NB4 (cell line): ENCODE data around the gene CHST11.

Experiments
- MAX ChIP-seq: IDR thresholded peaks from 2 replicates; pipeline ENCODE4 v1.6.1; 2011; ENCODE audit warnings: low read depth, low read length
- POLR2A ChIP-seq: IDR thresholded peaks from 2 replicates; pipeline ENCODE4 v1.6.1; 2011; ENCODE audit warnings: mild to moderate bottlenecking; ENCODE audit not compliant: insufficient read length; ENCODE audit errors: extremely low read depth

GRCh38 chr12:104583301-104583700 lies 126.6 kb downstream of the CHST11 start:
- TF ChIP-seq POLR2A (no peak), MAX (no peak)
